HFF-Myc (cell line): ENCODE measurements around the gene MUC13.

Source experiments
- DNase-seq: peaks from one replicate; pipeline ENCODE4 v3.0.0-alpha.2; 2011; ENCODE audit warnings: low read depth; ENCODE audit errors: extremely low read depth
- H3K4me3 ChIP-seq: replicated peaks from 2 replicates; pipeline ENCODE4 v1.5.1; 2011; ENCODE audit warnings: low read depth, mild to moderate bottlenecking, control low read depth, low read length
- CTCF ChIP-seq: IDR thresholded peaks from 2 replicates; pipeline ENCODE4 v1.5.1; 2012; ENCODE audit warnings: mild to moderate bottlenecking, low read depth, low read length, control low read depth; ENCODE audit errors: missing control alignments

The MUC13 gene

GRCh38 chr3:124884474-124885101, 50.0 kb downstream of the MUC13 start:
- DNase-seq, result no peak
- H3K4me3 ChIP-seq, result no peak overlapping the region
- no peak for TF ChIP-seq CTCF

- no peak for TF ChIP-seq CTCF
These were observed 50.6 kb downstream of the MUC13 start for GRCh38 chr3:124883766-124884473.

GRCh38 chr3:124882816-124883747, 51.5 kb downstream of the MUC13 start:
- DNase-seq, result no peak
- TF ChIP-seq CTCF, result no peak
- H3K4me3 ChIP-seq, result no peak overlapping the region

More at GRCh38 chr3:124883766-124884473, 50.6 kb downstream of the MUC13 start:
- no peak for DNase-seq
- H3K4me3 ChIP-seq, result no peak overlapping the region

GRCh38 chr3:124881976-124882697, 52.4 kb downstream of the MUC13 start:
- TF ChIP-seq CTCF, result no peak
- H3K4me3 ChIP-seq, result no peak overlapping the region
- no peak for DNase-seq

GRCh38 chr3:124879337-124879680, 55.2 kb downstream of the MUC13 start:
- no peak overlapping the region for H3K4me3 ChIP-seq
- no peak for DNase-seq
- no peak for TF ChIP-seq CTCF
